GM21526 (cell line): ENCODE results near the gene FRYL.

Source experiments
- ATAC-seq: cut with Tn5 transposase; IDR thresholded peaks from one replicate; pipeline ENCODE4 v1.9.1; 2021; ENCODE audit warnings: moderate library complexity; ENCODE audit not compliant: unreplicated experiment, low FRiP score

Gene FRYL

GRCh38 chr4:48570646-48571220 lies 209.3 kb downstream of the FRYL start:
- ATAC-seq, result no peak

- ATAC-seq, result no peak
Measured at GRCh38 chr4:48566034-48566384, 214.1 kb downstream of the FRYL start.

GRCh38 chr4:48565362-48566033 lies 214.6 kb downstream of the FRYL start:
- ATAC-seq, result no peak

GRCh38 chr4:48564151-48564550 lies 215.9 kb downstream of the FRYL start:
- no peak for ATAC-seq

- ATAC-seq, result no peak
Measured at GRCh38 chr4:48558819-48559218, 221.3 kb downstream of the FRYL start.

- no peak for ATAC-seq
Measured at GRCh38 chr4:48558026-48558425, 222.1 kb downstream of the FRYL start.

- ATAC-seq, result no peak
Measured at GRCh38 chr4:48557478-48557877, 222.6 kb downstream of the FRYL start.

GRCh38 chr4:48556268-48556667 lies 223.8 kb downstream of the FRYL start:
- ATAC-seq, result no peak

- ATAC-seq, result no peak
Measured at GRCh38 chr4:48554606-48555005, 225.5 kb downstream of the FRYL start.

GRCh38 chr4:48553720-48554119 lies 226.4 kb downstream of the FRYL start:
- no peak for ATAC-seq

- ATAC-seq, result no peak
Measured at GRCh38 chr4:48546336-48546735, 233.7 kb downstream of the FRYL start.

- ATAC-seq, result no peak
Measured at GRCh38 chr4:48543796-48544195, 236.3 kb downstream of the FRYL start.

GRCh38 chr4:48542888-48543287 lies 237.2 kb downstream of the FRYL start:
- no peak for ATAC-seq

GRCh38 chr4:48539597-48539996 lies 240.5 kb downstream of the FRYL start:
- no peak for ATAC-seq

GRCh38 chr4:48538358-48538757 lies 241.7 kb downstream of the FRYL start:
- ATAC-seq, result no peak

GRCh38 chr4:48526406-48526805 lies 253.7 kb downstream of the FRYL start:
- no peak for ATAC-seq

GRCh38 chr4:48518143-48518542 lies 261.9 kb downstream of the FRYL start:
- ATAC-seq, result no peak

GRCh38 chr4:48509543-48509942 lies 270.5 kb downstream of the FRYL start:
- no peak for ATAC-seq

GRCh38 chr4:48506716-48507115 lies 273.4 kb downstream of the FRYL start:
- ATAC-seq, result no peak

GRCh38 chr4:48504352-48504751 lies 275.7 kb downstream of the FRYL start:
- no peak for ATAC-seq

- ATAC-seq, result no peak
Measured at GRCh38 chr4:48504026-48504330, 276.1 kb downstream of the FRYL start.

GRCh38 chr4:48503233-48504025 lies 276.6 kb downstream of the FRYL start:
- no peak for ATAC-seq
